C4-2B (cell line): ENCODE data around the gene TBX6.

Source experiments
- H3K27ac ChIP-seq: fragments of 450-650 bp; 2 replicates; pipeline ENCODE4 v1.5.1; 2017
- CTCF ChIP-seq: fragments of 450-650 bp; conservative IDR thresholded peaks from 2 replicates; pipeline ENCODE4 v1.5.1; 2017; ENCODE audit warnings: mild to moderate bottlenecking
- ZFX ChIP-seq: fragments of 450-650 bp; IDR thresholded peaks from 2 replicates; pipeline ENCODE4 v1.6.1; 2017

The TBX6 gene

GRCh38 chr16:30091474-30092372, at the start of gene TBX6:
TBX6 (minus strand) TSS chr16:30091924; CDS start chr16:30091193, 731 bp downstream.
- peak within 1 kb of the TSS; percentile 68 for H3K27ac ChIP-seq
- TF ChIP-seq ZFX = no peak
- peak; percentile 91 for TF ChIP-seq CTCF

GRCh38 chr16:30139583-30140481, 48.1 kb upstream of the TBX6 start:
- TF ChIP-seq ZFX = no peak
- no peak for TF ChIP-seq CTCF
- H3K27ac ChIP-seq = no peak overlapping the region

GRCh38 chr16:30137897-30138296, 46.2 kb upstream of the TBX6 start:
- no peak overlapping the region for H3K27ac ChIP-seq
- no peak for TF ChIP-seq ZFX
- TF ChIP-seq CTCF = no peak

- no peak for TF ChIP-seq ZFX
- no peak for TF ChIP-seq CTCF
These were observed 45.4 kb upstream of the TBX6 start for GRCh38 chr16:30136971-30137605.

GRCh38 chr16:30132591-30132990, 40.9 kb upstream of the TBX6 start:
- H3K27ac ChIP-seq = no peak overlapping the region
- TF ChIP-seq ZFX = no peak
- no peak for TF ChIP-seq CTCF

More at GRCh38 chr16:30136971-30137605, 45.4 kb upstream of the TBX6 start:
- no peak overlapping the region for H3K27ac ChIP-seq

GRCh38 chr16:30131869-30132475, 40.2 kb upstream of the TBX6 start:
- TF ChIP-seq ZFX (no peak), CTCF (no peak)

More at GRCh38 chr16:30131869-30132475, 40.2 kb upstream of the TBX6 start:
- H3K27ac ChIP-seq = no peak overlapping the region
